Upper lobe of left lung (tissue), 4 donors: ENCODE measurements around the gene GYS2.

Experiments used
- EP300 ChIP-seq, 4 donors: sonication (generic); formaldehyde crosslinking; IDR thresholded peaks; one replicate each; pipeline ENCODE4 v1.5.1; 2017; ENCODE audit warnings: antibody characterized with exemption in 4 of 4, control low read depth in 2 of 4
- POLR2A ChIP-seq, 4 donors: fragments of 450-650 bp; IDR thresholded peaks; one replicate each; pipeline ENCODE4 v1.5.1; 2016 to 2017; ENCODE audit warnings: antibody characterized with exemption in 4 of 4, mild to moderate bottlenecking in 2 of 4
- POLR2AphosphoS5 ChIP-seq, 2 donors: sonication (generic); formaldehyde crosslinking; IDR thresholded peaks; one replicate each; pipeline ENCODE4 v1.5.1; 2017; ENCODE audit warnings: antibody characterized with exemption in 2 of 2
- TF ChIP-seq, protein P1 (sequence below), 6 experiments: fragments of 450-650 bp in 4 of 6; fragments of 200-600 bp in 2 of 6; sonication (generic) in 2 of 6; IDR thresholded peaks; one replicate each; pipeline ENCODE4 v1.5.1; 2016 to 2019; ENCODE audit warnings: antibody characterized with exemption in 6 of 6

GRCh38 chr12:21553329-21553675 lies 51.3 kb downstream of the GYS2 start:
- no peak for TF ChIP-seq POLR2A (IDR thresholded peaks at IDR 0.05)
- TF ChIP-seq, protein P1, sequence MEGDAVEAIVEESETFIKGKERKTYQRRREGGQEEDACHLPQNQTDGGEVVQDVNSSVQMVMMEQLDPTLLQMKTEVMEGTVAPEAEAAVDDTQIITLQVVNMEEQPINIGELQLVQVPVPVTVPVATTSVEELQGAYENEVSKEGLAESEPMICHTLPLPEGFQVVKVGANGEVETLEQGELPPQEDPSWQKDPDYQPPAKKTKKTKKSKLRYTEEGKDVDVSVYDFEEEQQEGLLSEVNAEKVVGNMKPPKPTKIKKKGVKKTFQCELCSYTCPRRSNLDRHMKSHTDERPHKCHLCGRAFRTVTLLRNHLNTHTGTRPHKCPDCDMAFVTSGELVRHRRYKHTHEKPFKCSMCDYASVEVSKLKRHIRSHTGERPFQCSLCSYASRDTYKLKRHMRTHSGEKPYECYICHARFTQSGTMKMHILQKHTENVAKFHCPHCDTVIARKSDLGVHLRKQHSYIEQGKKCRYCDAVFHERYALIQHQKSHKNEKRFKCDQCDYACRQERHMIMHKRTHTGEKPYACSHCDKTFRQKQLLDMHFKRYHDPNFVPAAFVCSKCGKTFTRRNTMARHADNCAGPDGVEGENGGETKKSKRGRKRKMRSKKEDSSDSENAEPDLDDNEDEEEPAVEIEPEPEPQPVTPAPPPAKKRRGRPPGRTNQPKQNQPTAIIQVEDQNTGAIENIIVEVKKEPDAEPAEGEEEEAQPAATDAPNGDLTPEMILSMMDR (IDR thresholded peaks at IDR 0.05) = no peak
- TF ChIP-seq EP300 (IDR thresholded peaks at IDR 0.05) = no peak
- no peak for TF ChIP-seq POLR2AphosphoS5 (IDR thresholded peaks at IDR 0.05)
